Measurements from ENCODE around the gene HIRIP3. TPM values are rescaled to one million over a fixed set of nuclear protein-coding genes. Genes with fewer than 3 reads are reported as not detected.

HIRIP3 gene
- total RNA-seq, 2 donors from 2014 or later = 11.2 to 17.1 TPM

DNA sequence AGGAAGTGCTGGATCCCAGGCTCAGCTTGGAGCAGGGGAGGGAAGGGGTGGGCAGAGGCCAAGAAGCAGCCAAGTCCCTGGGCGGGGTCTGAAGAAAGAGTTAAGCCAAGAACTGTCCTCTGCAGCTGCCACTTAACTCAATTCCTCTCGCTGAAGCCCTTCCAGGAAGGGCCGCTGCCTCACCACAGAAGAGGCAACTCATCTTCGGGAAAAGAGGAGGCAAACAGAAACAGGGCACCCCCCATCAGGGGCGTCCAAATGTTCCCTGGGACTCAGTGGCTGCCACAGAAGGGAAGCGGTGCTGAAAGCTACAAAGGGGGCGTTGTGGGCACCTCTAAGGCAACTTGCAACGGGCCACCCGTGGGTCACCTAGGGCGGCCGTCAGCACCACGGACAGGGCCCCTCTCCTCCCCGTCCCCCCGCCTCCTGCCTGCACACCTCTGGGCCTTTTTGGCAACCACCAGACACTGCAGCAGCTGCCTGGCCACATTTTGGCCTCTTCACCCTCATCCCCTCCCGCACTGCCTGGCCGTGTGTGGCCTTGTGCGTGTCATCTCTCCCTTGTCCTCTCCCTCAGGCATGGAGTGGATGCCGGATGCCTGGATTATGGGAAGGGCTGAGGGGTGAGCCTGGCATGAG is 33.1 kb upstream of the HIRIP3 start:
- no peak for DNase-seq
- no peak for ATAC-seq
- no peak overlapping the region for H3K4me3 ChIP-seq
- TF ChIP-seq, protein P1, sequence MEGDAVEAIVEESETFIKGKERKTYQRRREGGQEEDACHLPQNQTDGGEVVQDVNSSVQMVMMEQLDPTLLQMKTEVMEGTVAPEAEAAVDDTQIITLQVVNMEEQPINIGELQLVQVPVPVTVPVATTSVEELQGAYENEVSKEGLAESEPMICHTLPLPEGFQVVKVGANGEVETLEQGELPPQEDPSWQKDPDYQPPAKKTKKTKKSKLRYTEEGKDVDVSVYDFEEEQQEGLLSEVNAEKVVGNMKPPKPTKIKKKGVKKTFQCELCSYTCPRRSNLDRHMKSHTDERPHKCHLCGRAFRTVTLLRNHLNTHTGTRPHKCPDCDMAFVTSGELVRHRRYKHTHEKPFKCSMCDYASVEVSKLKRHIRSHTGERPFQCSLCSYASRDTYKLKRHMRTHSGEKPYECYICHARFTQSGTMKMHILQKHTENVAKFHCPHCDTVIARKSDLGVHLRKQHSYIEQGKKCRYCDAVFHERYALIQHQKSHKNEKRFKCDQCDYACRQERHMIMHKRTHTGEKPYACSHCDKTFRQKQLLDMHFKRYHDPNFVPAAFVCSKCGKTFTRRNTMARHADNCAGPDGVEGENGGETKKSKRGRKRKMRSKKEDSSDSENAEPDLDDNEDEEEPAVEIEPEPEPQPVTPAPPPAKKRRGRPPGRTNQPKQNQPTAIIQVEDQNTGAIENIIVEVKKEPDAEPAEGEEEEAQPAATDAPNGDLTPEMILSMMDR (IDR thresholded peaks at IDR 0.05) = no peak
- no peak for TF ChIP-seq POLR2A (IDR thresholded peaks at IDR 0.05)
- 19 to 21% methylated on average over 2 to 18 of the region's 18 CpGs for WGBS, 2 donors
- H3K27ac ChIP-seq = no peak overlapping the region
- no peaks in the 10 kb centered on the region for H3K36me3 ChIP-seq (replicated peaks in 1 of 2; ENCODE audit: insufficient read depth in 1 of 2, low read depth in 2 of 2)
- intact Hi-C loops (cut with DNase I) = loop anchor here (10.0 kb wide), 1 partner anchor 334 kb away; no protein-coding TSS in a partner anchor
- peaks cover 8% of the 10 kb centered on the region for H3K4me1 ChIP-seq
- H3K9me3 ChIP-seq = no peaks in the 10 kb centered on the region
- H3K27me3 ChIP-seq = peaks cover 0 to 31% of the 10 kb centered on the region in 2 donors

GRCh38 chr16:30027588-30028437 is 32.4 kb upstream of the HIRIP3 start:
- Histone ChIP-seq H3K4me3 (no peak overlapping the region), H3K4me1 (peaks cover 8% of the 10 kb centered on the region), H3K27ac (no peak overlapping the region), H3K27me3 (peaks cover 0 to 31% of the 10 kb centered on the region in 2 donors), H3K9me3 (no peaks in the 10 kb centered on the region), H3K36me3 (replicated peaks in 1 of 2; ENCODE audit: insufficient read depth in 1 of 2, low read depth in 2 of 2) (no peaks in the 10 kb centered on the region)
- TF ChIP-seq POLR2A (IDR thresholded peaks at IDR 0.05) = no peak
- TF ChIP-seq, protein P1 (IDR thresholded peaks at IDR 0.05) = no peak
- intact Hi-C loops (cut with DNase I) = loop anchor here (10.0 kb wide), 1 partner anchor 333 kb away; no protein-coding TSS in a partner anchor
- 39 to 54% methylated on average over 13 of the region's 13 CpGs for WGBS, 2 donors
- DNase-seq = no peak
- no peak for ATAC-seq

DNA sequence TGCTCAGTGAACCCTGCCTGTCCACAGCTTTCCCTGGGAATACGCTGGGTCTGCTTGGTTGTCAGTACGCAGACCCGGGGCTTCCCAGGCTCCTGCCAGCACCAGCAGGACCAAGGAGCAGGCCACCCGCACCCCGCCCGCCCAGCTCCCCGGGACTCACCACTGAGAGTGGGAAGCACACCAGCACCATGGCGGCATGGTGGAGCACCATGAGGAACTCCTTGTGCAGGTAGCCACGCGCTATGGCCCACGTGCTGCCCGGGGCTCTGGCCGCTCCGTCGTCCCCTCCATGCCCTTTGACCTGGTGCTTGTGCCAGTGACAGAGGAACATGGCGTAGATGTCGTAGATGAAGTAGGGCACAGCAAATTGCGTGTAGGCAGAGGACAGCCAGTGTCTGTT is 31.0 kb upstream of the HIRIP3 start:
- H3K27me3 ChIP-seq = peaks cover 0 to 22% of the 10 kb centered on the region in 2 donors
- 68 to 79% methylated on average over 7 of the region's 18 CpGs for WGBS, 2 donors
- intact Hi-C loops (cut with DNase I) = loop anchor here (10.0 kb wide), 1 partner anchor 332 kb away; no protein-coding TSS in a partner anchor

GRCh38 chr16:30025574-30025973 is 30.2 kb upstream of the HIRIP3 start:
- peaks cover 0 to 16% of the 10 kb centered on the region in 2 donors for H3K27me3 ChIP-seq
- peaks cover 14% of the 10 kb centered on the region for H3K4me1 ChIP-seq
- TF ChIP-seq, protein P1 (IDR thresholded peaks at IDR 0.05) = no peak
- no peak for TF ChIP-seq POLR2A (IDR thresholded peaks at IDR 0.05)
- no peak overlapping the region for H3K27ac ChIP-seq
- no peak for ATAC-seq
- no peaks in the 10 kb centered on the region for H3K36me3 ChIP-seq (replicated peaks in 1 of 2; ENCODE audit: insufficient read depth in 1 of 2, low read depth in 2 of 2)
- WGBS, 2 donors = 0 to 38% methylated on average over 1 to 7 of the region's 7 CpGs
- intact Hi-C loops (cut with DNase I) = loop anchor here (10.0 kb wide), 1 partner anchor 331 kb away; no protein-coding TSS in a partner anchor
- no peak for DNase-seq
- no peaks in the 10 kb centered on the region for H3K9me3 ChIP-seq
- H3K4me3 ChIP-seq = no peak overlapping the region

More for the DNA sequence above, 31.0 kb upstream of the HIRIP3 start:
- DNase-seq (no peak), ATAC-seq (no peak)
- Histone ChIP-seq H3K9me3 (no peaks in the 10 kb centered on the region), H3K27ac (no peak overlapping the region), H3K4me3 (no peak overlapping the region), H3K36me3 (replicated peaks in 1 of 2; ENCODE audit: insufficient read depth in 1 of 2, low read depth in 2 of 2) (no peaks in the 10 kb centered on the region), H3K4me1 (peaks cover 10% of the 10 kb centered on the region)
- TF ChIP-seq, protein P1 (IDR thresholded peaks at IDR 0.05) = no peak
- no peak for TF ChIP-seq POLR2A (IDR thresholded peaks at IDR 0.05)

Measured in body of pancreas (tissue), 4 donors.